Measurements from ENCODE around the gene CEP41. TPM values are rescaled to one million over a fixed set of nuclear protein-coding genes. Genes with fewer than 3 reads are reported as not detected.

The CEP41 gene
- total RNA-seq, 1 donor from 2014 or later = 10.0 TPM

DNA sequence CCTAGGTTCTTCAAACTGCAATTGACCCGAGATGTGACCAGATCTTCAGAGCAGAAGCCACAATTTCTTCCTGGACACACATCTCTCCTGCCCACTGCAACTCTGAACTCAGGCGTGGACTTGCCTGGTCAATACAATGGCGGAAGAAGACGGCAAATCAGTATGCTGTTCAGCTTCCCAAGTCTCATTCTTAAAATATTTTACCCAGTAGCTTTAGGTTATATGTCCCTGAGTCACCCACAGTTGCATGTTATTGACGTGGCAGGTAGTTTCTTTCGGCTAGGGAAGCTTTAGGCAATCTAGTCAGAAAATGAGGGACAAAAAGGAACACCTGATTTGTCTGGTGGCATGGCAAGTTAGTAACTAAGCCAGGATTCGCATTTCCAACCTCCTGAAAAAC, 22.5 kb downstream of the CEP41 start:
- no peaks in the 10 kb centered on the region for H3K36me3 ChIP-seq
- no peak for TF ChIP-seq CTCF (IDR thresholded peaks at IDR 0.05)
- H3K27me3 ChIP-seq (ENCODE audit: low read depth) = no peaks in the 10 kb centered on the region
- intact Hi-C loops (cut with DNase I) = no loop called here
- H3K27ac ChIP-seq = no peak overlapping the region
- no peak for ATAC-seq
- peaks cover 13% of the 10 kb centered on the region for H3K4me1 ChIP-seq
- no peak for DNase-seq
- no peaks in the 10 kb centered on the region for H3K9me3 ChIP-seq
- H3K4me3 ChIP-seq = no peak overlapping the region

- no peak overlapping the region for H3K27ac ChIP-seq
- no peak for ATAC-seq
- H3K36me3 ChIP-seq = no peaks in the 10 kb centered on the region
- no peak overlapping the region for H3K4me3 ChIP-seq
- H3K27me3 ChIP-seq (ENCODE audit: low read depth) = no peaks in the 10 kb centered on the region
- no peaks in the 10 kb centered on the region for H3K9me3 ChIP-seq
- H3K4me1 ChIP-seq = peaks cover 13% of the 10 kb centered on the region
- DNase-seq = no peak
- intact Hi-C loops (cut with DNase I) = no loop called here
- no peak for TF ChIP-seq CTCF (IDR thresholded peaks at IDR 0.05)
Observed at GRCh38 chr7:130417213-130417612, 23.6 kb downstream of the CEP41 start.

GRCh38 chr7:130415006-130415405, 25.8 kb downstream of the CEP41 start:
- no peak overlapping the region for H3K27ac ChIP-seq
- no peaks in the 10 kb centered on the region for H3K36me3 ChIP-seq
- DNase-seq (no peak), ATAC-seq (no peak)
- H3K4me3 ChIP-seq = no peak overlapping the region
- intact Hi-C loops (cut with DNase I) = no loop called here
- H3K27me3 ChIP-seq (ENCODE audit: low read depth) = no peaks in the 10 kb centered on the region
- no peaks in the 10 kb centered on the region for H3K4me1 ChIP-seq
- TF ChIP-seq CTCF (IDR thresholded peaks at IDR 0.05) = no peak
- no peaks in the 10 kb centered on the region for H3K9me3 ChIP-seq

GRCh38 chr7:130413201-130413600, 27.6 kb downstream of the CEP41 start:
- ATAC-seq (no peak), DNase-seq (no peak)
- H3K9me3 ChIP-seq = no peaks in the 10 kb centered on the region
- no peaks in the 10 kb centered on the region for H3K36me3 ChIP-seq
- H3K27ac ChIP-seq = no peak overlapping the region
- peaks cover 8% of the 10 kb centered on the region for H3K4me1 ChIP-seq
- TF ChIP-seq CTCF (IDR thresholded peaks at IDR 0.05) = no peak
- intact Hi-C loops (cut with DNase I) = no loop called here
- no peaks in the 10 kb centered on the region for H3K27me3 ChIP-seq (ENCODE audit: low read depth)
- no peak overlapping the region for H3K4me3 ChIP-seq

- peaks cover 8% of the 10 kb centered on the region for H3K4me1 ChIP-seq
- intact Hi-C loops (cut with DNase I) = no loop called here
- DNase-seq = no peak
- no peak overlapping the region for H3K27ac ChIP-seq
- H3K27me3 ChIP-seq (ENCODE audit: low read depth) = no peaks in the 10 kb centered on the region
- ATAC-seq = no peak
- TF ChIP-seq CTCF (IDR thresholded peaks at IDR 0.05) = no peak
- no peaks in the 10 kb centered on the region for H3K9me3 ChIP-seq
- H3K36me3 ChIP-seq = no peaks in the 10 kb centered on the region
- no peak overlapping the region for H3K4me3 ChIP-seq
Observed at GRCh38 chr7:130410868-130411541, 29.8 kb downstream of the CEP41 start.

Data from lower lobe of right lung (tissue), 2 donors.